NCI-H510A treated with DMSO at 0.1 percent for 48 hours (cell line): ENCODE results near the gene CCNYL1.
"Not testable (repeated sequence)": the region's sequence is repeated elsewhere in the genome, so short reads cannot be mapped to it uniquely, and the experiment has no call there.

ENCODE experiments used
- DNase-seq: peaks from one replicate; lab custom pipeline; 2025; lab: John Stamatoyannopoulos, UW

Gene CCNYL1

DNA sequence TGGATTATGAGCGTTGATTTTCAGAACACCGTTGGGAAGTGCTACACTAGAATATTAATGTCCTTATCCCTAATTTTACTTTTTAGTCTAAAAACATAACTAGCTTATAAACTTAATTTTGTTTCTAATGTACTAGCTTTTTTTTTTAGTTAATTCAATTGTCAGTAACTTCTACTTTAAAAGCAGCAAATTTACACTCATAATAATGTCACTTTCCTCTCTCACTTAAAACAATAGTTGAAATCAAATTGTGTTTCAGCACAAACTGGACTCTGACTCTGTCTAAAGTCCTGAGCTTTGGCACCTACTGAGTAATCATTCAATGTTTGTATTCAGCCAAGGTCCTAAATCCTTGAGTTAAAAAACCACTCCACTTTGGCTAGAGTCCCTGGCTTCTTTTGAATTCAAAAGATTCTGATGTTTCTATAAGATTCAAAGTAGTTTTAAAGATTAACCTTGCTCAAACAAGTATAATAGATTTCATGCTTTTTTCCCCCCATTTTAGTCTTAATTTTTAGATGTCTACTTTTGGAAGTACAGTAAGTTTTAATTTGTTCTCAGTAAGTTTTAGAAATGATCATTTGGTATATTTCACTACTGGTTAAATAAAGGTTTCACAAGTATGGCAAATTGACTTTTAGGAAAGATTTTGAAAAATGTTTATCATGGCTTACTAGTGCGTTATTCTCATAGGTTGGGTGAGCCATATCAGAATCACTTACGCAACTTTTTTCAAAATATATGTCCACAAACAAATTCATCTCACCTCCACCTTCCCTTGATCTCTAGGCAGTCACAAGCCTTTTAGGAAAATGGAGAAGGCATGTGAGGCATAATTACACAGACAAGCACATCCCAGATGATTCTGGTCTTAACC is 23.4 kb downstream of the CCNYL1 start:
- DNase-seq: no peak

DNA sequence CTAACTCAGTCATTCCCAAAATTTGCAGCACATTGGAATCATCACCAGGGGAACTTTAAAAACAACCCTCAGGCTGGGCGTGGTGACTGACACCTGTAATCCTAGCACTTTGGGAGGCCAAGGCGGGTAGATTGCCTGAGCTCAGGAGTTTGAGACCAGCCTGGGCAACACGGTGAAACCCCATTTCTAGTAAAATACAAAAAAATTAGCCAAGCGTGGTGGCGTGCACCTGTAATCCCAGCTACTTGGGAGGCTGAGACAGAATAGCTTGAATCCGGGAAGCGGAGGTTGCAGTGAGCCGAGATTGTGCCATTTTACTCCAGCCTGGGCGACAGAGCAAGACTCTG is 24.0 kb downstream of the CCNYL1 start:
- not testable (repeated sequence) for DNase-seq

DNA sequence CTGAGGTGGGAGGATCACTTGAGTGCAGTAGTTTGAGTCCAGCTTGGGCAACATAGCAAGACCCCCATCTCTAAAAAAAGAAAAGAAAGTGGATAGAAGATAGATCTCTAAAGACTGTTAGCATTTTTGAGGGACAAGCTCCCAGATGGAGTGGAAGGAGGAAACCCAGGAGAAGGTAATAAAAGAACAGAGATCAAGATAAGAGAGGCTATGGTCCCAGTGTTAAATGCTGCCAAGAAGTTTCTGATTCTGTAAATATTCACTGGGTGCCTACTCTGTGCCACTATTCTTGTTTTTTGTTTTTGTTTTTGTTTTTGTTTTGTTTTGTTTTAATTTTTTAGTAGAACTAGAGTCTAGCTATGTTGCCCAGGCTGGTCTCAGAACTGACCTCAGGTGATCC is 32.1 kb downstream of the CCNYL1 start:
- DNase-seq: no peak

DNA sequence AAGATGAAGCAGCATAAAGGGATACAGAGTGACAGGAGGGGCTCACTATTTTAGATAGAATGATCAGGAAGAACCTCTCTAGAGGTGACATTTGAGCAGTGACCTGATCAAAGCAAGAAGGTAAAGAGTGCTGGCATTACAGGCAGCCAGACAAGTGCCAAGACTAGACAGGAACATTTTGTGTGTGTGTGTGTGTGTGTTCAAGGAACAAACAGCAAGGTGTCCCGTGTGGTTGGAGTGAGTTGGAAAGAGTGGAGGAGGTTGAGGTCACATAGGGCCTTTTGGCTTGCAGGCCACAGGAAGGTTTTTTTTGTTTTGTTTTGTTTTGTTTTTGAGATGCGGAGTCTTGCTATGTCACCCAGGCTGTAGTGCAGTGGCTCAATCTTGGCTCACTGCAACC is 32.6 kb downstream of the CCNYL1 start:
- DNase-seq: no peak

DNA sequence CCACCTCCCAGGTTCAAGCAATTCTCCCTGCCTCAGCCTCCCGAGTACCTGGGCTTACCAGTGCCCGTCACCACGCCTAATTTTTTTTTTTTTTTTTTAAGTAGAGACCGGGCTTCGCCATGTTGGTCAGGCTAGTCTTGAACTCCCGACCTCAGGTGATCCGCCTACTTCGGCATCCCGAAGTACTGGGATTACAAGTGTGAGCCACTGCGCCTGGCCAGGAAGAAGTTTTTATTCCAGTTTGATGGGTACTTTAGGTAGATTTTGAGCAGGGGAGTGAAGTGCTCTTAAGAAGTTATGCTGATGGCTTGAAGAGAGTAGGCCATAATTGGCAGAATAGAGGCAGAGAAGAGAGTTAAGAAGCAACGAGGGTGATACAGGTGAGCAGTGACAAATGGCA is 33.0 kb downstream of the CCNYL1 start:
- no peak for DNase-seq

DNA sequence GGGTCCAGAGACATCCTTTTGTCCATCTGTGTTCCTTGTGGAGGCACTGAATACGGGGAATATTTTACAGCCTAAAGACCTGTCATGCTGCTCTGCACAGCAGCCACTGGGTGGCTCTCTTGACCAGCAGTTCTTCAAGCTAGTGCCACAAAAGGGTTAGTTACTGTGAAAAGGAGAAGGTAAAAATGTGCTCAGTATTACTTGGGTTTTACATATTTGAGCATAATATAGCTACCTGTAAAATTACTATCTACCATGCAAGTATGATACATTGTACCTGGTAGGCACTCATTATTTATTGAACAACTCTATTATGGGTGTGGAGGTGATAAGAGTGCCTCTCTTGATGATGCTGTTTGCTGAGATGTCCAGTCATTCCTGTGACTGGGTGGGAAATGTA is 34.7 kb downstream of the CCNYL1 start:
- DNase-seq: peak; percentile 76

DNA sequence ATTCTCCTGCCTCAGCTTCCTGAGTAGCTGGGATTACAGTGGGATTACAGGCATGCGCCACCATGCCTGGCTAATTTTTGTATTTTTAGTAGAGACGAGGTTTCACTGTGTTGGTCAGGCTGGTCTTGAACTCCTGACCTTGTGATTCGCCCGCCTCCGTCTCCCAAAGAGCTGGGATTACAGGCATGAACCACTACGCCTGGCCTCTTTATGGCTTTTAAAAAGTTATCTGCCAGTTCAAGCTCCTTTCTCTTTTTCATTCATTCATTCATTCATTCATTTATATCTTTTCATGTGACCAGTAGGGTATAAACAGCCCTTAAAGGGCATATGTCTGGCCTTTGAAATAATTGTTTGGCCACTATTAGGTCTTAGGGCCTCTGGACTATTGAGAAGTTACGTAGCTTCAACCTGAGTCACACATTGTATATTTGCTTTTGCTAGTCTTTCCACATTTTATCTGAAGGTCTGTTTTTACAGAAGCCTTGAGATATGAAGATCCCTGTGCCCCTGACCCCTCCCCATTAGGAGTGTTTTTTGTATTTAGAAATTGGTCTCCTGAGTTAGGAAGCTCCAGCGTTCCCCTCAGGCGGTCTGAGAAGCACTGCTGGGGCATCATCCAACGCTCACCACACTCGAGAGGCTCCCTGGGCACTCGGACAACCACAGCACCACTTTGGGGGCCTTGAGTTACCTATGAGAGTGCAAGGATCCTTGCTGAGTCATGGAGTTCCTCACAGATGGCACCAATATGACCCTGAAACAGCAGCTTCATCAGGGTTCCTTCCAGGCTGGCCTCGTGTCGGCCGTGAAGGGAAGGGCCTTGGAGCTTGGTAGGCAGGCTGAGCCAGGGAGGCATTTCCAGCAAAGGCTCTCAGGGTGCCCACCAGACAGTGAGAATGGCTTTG is 36.5 kb downstream of the CCNYL1 start:
- no peak for DNase-seq

DNA sequence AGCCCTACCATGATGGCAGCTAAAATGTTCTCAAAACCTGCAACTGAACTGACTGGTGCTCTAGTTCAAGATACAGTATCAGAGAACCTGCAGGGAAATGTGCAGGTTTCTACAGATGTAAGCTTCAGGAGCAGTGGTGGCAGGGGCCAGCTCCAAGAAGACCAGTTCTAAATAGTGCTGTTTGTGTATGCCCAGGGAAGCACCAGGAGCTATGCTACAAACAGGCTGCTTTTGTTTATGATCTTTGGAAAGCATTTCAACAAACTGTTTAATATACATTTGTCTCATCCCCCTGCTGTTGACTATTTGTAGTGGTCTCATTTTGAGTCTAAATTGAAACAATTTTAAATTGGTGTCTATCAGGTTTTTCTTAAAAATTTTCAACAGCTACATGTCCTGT is 37.6 kb downstream of the CCNYL1 start:
- DNase-seq: peak; percentile 60

DNA sequence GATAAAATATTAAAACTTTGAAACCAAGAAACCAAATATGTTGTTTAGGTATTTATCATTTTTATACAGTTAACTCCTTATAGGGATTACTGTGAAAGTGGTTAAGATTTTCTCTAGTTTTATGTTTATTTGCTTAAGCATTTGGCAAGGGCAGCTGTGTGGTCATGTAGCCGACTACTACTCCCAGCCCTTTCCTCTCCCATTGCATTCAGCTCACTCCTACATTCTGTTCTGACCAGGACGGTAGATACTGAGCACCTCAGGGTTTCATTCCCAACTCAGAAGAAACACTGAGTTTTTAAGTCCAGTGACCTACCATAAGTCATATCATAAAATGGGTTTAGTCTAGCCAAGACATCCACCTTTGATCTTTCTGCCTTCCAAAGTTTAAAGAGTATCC is 38.4 kb downstream of the CCNYL1 start:
- peak; percentile 36 for DNase-seq

DNA sequence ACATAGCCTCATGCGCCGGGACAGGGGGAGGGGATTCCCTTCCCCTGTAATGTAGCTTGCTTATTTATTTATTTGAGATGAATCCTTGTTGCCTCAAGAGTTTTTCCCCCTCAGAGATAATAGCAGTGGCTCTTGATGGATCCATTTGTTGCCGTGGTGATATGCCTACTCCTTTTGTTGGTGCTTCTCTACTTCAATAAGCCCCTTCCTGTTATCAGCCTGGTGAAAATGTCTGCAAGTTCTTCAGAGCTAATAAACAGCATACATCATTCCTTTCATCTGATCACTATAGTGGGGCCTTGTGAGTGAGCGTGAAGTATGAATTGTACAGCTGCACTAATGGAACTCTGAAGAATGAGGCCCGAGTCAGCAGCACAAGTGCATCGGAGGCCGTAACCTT is 38.9 kb downstream of the CCNYL1 start:
- peak; percentile 73 for DNase-seq

DNA sequence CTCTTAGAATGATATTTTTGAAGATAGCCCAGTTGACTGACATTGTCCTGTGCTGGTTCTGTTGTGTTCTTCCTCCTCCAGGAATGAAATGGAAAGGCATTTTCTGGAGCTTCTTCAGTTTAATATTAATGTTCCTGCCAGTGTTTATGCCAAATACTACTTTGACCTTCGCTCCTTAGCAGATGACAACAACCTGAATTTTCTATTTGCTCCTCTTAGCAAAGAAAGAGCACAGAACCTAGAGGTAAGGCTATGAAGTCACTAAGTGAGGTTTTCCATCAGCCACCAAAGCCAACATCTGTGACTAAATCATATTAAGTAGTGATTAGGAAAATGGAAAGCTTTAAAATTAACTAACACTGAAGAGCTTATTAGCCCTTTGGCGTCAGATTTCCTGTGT is 39.4 kb downstream of the CCNYL1 start:
- DNase-seq: no peak

DNA sequence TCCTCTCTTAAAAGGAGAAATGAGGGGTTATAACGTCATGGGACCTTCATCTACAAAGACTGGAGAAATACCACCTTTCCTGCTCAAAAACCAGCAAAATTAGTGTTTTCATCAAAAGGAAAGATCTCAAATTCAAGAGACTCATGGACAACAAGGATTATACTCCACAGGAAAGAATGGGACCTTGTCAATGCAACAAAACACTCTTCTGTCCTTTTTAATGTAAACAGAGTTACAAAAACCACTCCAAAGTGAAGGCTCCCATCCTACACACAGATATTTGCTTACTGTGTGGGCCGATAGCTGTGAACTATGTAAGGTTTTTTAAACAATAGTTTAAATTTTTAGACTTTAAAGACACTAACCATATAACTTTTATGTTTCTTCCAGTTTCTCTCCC is 42.2 kb downstream of the CCNYL1 start:
- not testable (repeated sequence) for DNase-seq

DNA sequence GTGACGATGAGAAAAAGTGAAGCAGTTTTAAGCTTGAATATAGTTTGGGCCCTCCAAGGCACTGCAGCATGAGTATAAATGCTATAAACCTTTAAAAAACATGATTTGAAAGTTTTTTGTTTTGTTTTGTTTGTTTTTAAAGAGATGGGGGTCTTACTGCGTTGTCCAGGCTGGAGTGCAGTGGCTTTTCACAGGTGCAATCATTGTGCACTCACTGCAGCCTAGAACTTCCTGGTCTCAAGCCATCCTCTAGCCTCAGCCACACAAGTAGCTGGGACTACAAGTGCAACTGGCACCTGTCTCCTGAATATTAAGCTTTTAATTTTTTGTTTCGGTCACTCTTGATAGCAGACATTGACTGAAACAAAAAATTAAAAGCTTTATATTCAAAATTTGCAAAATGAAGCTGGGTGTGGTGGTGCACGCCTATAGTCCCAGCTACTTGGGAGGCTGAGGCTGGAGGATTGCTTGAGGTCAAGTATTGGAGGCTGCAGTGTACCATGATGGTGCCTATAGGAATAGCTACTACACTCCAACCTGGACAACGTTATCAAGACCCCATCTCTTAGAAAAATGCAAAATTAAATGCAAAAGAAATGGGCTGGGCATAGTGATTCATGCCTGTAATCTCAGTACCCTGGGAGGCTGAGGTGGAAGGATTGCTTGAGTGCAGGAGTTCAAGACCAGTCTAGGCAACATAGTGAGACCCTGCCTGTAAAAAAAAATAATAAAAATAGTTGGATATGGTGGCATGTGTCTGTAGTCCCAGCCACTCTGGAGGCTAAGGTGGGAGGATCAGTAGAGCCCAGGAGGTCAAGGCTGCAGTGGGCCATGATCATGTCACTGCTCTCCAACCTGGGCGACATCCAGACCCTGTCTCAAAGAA is 43.3 kb downstream of the CCNYL1 start:
- DNase-seq: no peak

DNA sequence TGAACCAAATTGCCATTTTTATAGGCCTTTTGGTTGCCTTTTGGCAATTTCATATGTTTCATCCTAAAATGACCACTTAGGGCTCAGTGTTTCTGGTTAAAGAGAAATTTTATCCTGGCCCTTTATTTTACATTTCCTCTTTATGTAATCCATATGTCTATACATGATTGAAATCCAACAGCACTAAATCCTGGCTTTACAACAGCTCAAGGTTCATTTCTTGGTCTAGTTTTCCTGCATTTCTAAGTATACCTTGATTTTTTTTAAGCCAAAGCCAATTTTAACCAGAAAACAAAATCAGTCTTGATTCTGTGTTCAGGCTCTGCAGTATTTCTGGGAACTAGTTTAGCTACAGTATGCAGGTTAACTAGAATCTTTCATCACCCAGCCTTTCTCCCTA is 46.6 kb downstream of the CCNYL1 start:
- no peak for DNase-seq

DNA sequence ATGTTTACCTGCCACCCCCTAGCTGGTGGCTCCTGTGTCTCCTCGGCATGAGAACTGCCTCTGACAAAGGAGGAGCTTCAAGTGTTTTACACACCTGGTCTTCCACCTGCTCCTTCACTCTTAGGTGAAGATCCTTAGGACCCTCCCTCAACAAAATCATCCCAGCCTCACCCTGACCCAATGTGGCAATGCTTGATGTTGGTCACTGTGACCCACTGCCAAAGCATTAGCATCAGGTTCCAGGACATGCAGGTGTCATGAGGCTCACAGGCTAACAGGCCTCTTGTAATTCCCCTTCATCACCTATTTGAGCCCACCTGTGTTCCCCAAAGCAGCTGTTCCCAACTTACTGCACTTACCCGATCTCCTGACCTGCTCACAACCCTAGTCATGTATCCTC is 48.5 kb downstream of the CCNYL1 start:
- no peak for DNase-seq

DNA sequence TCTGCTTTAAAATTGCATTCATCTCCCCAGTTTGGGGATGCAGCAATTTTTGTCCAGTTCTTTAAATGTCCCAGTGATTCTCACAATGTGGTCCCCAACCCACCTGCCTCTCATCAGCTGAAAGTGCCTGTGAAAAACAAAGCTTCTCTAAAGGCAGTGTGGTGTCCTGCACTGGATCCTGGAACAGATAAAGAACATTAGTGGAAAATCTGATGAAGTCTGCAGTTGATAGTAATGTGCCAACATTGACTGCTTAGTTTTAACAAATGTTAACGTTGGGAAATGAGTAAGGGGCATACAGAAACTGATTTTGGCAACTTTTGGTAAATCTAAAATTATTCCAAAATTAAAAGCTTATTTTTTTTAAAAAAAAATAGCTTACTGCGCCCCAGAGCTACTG is 49.0 kb downstream of the CCNYL1 start:
- no peak for DNase-seq

DNA sequence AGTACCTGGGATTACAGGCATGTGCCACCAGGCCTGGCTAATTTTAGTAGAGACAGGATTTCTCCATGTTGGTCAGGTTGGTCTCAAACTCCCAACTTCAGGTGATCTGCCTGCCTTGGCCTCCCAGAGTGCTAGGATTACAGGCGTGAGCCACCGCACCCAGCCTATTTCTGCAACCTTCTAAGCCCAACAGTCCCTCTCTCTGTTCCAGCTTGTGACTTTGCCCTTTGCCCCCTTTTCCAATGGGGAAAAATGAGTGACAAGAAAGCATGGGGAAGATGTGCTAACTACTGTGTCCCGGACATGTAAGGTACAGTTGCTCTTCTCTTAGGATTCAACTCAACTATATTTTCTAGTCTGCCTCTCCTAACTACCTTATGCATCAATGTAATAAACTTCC is 50.0 kb downstream of the CCNYL1 start:
- DNase-seq: not testable (repeated sequence)

DNA sequence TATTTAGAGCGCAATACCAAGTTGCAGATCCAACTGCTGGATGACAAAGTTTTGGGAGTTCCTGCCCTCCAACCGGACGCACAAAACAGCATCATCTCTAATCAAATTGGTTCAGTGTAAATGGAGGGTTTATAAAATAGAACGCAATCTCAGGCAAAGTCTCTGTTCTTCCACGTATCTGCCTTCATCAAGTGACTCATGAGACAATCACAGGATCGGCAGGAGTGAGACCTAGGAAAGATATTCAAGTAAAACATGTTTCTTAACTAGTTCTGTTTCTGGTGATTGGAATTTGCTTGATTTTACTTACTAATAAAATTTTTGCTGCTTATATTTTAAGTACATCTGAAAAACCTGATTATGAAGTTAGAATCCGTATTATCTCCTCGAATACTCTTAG is 50.7 kb downstream of the CCNYL1 start:
- DNase-seq: no peak

DNA sequence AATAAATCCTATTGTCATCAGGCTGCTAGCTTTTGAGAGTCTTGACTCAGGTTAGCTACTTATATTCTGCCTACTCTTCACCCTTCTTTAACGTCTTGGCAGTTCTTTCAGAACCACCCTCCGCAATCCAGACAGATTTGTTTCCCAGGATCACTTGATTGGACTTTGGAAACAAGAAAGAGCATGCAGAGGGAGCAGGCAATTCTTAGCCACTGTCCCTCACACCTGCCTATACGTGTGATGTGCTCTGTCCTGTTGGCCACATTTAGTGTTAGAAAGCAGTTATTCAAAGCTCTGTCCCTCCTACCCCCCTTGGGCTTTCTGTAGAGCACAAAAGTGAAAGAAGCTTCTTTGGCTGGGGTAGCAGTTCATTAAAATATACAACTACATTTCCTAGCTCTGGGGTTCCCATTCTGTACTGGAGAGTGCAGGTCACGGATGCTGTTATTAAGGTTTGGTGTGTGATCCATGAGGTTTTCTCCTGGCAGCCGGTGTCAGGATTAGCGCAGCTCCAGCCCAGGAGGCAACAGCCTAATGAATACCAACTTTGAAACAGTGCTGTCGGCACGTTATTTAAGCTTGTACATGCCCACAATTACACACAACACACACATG is 52.0 kb downstream of the CCNYL1 start:
- DNase-seq: no peak

DNA sequence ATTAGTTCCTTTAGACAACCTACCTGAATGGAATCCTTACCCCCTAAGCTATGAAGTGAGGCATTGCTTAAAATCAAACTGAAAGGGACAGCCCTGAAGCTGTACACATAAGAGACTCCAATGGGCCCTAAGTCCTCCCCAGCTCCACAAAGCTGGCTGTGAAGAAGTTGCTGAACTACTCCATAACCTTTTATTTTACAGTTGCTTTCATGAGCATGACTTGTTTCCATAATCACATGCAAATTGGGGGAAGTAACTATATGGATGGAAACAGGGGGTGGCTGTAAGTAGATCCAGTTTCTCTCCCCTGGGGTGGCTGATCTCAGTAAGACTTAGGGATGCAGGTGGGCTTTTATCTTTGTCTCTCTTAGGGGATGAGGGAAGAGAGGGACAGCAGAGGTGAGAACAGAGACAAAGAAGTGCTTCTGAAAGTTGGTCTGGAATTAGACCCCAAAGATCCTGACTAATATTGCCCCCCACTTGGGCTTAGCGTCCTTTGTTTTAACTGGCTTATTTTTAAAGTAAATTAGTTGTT is 52.7 kb downstream of the CCNYL1 start:
- DNase-seq: no peak

DNA sequence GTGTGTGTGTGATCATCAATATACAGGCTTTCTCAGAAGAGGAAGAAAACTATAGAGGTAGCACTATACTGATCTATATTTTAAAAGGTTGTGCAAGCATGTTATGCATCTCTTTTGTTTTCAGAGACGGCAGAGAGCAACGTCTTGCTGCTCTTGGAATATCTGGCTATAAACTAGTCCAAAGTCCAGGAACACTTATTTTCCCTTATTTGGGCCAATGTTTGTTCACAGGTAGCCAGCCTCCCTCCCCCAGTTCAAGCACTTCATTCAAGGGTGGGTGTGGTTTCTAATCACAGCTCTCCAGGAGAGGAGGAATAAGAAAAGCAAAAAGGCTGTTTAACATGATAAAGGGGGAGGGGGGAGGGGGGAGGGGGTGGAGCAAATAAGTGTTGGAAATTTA is 54.1 kb downstream of the CCNYL1 start:
- peak; percentile 59 for DNase-seq
